HL-60 (cell line): ENCODE results near the gene ZFAND3.

Source experiments
- DNase-seq, 2 experiments: peaks; one replicate each; pipeline ENCODE4 v3.0.0-alpha.2; 2010 to 2020; ENCODE audit warnings: low read depth in 1 of 2, low spot score in 1 of 2
- H3K27ac ChIP-seq: fragments of 250-450 bp; sonication (Bioruptor Pico); replicated peaks from 2 replicates; pipeline ENCODE4 v1.5.1; 2020; ENCODE audit warnings: mild to moderate bottlenecking, moderate library complexity
- H3K27me3 ChIP-seq: fragments of 250-450 bp; sonication (Bioruptor Pico); 2 replicates; pipeline ENCODE4 v1.5.1; 2021; ENCODE audit warnings: mild to moderate bottlenecking, moderate library complexity; ENCODE audit not compliant: insufficient read depth, poor library complexity, severe bottlenecking
- H3K4me3 ChIP-seq: replicated peaks from 2 replicates; pipeline ENCODE4 v1.5.1; 2011; ENCODE audit warnings: mild to moderate bottlenecking, control low read depth, low read length; ENCODE audit not compliant: insufficient read depth
- GABPA ChIP-seq: IDR thresholded peaks from 2 replicates; pipeline ENCODE4 v1.6.1; 2012; ENCODE audit warnings: low read depth
- POLR2AphosphoS5 ChIP-seq: IDR thresholded peaks from 2 replicates; pipeline ENCODE4 v1.6.1; 2012; ENCODE audit warnings: low read depth
- SPI1 ChIP-seq: IDR thresholded peaks from 2 replicates; pipeline ENCODE4 v1.6.1; 2012; ENCODE audit warnings: low read depth, mild to moderate bottlenecking, borderline replicate concordance
- TF ChIP-seq, protein P1 (sequence below): IDR thresholded peaks from one replicate; pipeline ENCODE4 v1.5.1; 2011; ENCODE audit warnings: low read length, control low read depth, inconsistent platforms; ENCODE audit not compliant: insufficient read depth
- TF ChIP-seq, protein P2 (sequence below): IDR thresholded peaks from 2 replicates; pipeline ENCODE4 v1.6.1; 2012; ENCODE audit warnings: low read depth; ENCODE audit not compliant: insufficient replicate concordance

Gene ZFAND3

GRCh38 chr6:38187325-38187724, 367.8 kb downstream of the ZFAND3 start:
- Histone ChIP-seq H3K27ac (no peak overlapping the region), H3K27me3 (no peaks in the 10 kb centered on the region), H3K4me3 (no peak overlapping the region)
- DNase-seq: no peak
- no peak for TF ChIP-seq GABPA
- no peak for TF ChIP-seq SPI1
- no peak for TF ChIP-seq POLR2AphosphoS5
- TF ChIP-seq, protein P1, sequence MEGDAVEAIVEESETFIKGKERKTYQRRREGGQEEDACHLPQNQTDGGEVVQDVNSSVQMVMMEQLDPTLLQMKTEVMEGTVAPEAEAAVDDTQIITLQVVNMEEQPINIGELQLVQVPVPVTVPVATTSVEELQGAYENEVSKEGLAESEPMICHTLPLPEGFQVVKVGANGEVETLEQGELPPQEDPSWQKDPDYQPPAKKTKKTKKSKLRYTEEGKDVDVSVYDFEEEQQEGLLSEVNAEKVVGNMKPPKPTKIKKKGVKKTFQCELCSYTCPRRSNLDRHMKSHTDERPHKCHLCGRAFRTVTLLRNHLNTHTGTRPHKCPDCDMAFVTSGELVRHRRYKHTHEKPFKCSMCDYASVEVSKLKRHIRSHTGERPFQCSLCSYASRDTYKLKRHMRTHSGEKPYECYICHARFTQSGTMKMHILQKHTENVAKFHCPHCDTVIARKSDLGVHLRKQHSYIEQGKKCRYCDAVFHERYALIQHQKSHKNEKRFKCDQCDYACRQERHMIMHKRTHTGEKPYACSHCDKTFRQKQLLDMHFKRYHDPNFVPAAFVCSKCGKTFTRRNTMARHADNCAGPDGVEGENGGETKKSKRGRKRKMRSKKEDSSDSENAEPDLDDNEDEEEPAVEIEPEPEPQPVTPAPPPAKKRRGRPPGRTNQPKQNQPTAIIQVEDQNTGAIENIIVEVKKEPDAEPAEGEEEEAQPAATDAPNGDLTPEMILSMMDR: no peak
- TF ChIP-seq, protein P2, sequence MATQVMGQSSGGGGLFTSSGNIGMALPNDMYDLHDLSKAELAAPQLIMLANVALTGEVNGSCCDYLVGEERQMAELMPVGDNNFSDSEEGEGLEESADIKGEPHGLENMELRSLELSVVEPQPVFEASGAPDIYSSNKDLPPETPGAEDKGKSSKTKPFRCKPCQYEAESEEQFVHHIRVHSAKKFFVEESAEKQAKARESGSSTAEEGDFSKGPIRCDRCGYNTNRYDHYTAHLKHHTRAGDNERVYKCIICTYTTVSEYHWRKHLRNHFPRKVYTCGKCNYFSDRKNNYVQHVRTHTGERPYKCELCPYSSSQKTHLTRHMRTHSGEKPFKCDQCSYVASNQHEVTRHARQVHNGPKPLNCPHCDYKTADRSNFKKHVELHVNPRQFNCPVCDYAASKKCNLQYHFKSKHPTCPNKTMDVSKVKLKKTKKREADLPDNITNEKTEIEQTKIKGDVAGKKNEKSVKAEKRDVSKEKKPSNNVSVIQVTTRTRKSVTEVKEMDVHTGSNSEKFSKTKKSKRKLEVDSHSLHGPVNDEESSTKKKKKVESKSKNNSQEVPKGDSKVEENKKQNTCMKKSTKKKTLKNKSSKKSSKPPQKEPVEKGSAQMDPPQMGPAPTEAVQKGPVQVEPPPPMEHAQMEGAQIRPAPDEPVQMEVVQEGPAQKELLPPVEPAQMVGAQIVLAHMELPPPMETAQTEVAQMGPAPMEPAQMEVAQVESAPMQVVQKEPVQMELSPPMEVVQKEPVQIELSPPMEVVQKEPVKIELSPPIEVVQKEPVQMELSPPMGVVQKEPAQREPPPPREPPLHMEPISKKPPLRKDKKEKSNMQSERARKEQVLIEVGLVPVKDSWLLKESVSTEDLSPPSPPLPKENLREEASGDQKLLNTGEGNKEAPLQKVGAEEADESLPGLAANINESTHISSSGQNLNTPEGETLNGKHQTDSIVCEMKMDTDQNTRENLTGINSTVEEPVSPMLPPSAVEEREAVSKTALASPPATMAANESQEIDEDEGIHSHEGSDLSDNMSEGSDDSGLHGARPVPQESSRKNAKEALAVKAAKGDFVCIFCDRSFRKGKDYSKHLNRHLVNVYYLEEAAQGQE: no peak

DNA sequence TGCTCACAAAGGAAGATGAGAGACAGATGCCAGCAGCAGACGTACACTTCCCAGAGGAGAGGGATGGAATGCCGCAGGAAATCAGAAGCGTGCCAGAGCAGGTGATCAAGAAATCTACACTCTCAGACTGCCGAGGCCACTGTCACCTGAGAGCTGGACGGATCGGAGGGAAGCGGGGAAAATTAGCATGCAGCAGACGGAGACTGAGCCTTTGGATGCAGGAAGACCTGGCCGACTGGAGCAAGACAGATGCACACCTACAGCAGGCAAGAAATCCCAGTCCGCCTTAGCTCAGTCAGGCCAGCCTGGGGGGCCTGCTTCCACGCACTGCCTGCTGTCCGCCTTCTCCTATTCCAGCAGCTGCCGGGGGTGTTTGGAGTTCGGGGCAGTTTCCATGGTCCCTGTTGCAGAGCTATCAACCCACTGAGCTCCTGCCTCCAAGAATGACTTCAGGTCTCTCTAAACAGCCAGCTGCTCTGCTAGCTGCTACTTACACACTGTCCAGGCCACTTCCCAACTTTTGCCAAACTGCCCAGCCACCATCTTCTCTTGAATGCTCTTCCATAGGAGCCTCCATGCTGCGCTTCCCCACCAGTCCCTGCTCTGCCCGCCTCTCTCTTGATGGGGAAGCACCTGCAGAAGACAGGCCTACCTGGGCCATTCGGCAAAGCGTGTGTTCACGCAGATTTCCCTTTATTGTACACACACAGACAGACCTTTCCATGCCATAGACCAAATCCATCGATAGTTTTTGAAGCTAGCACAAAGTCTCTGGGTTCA, 368.5 kb downstream of the ZFAND3 start:
- Histone ChIP-seq H3K4me3 (no peak overlapping the region), H3K27ac (no peak overlapping the region), H3K27me3 (no peaks in the 10 kb centered on the region)
- DNase-seq: no peak
- TF ChIP-seq POLR2AphosphoS5 (no peak), GABPA (no peak), SPI1 (no peak)
- TF ChIP-seq, protein P1: no peak
- TF ChIP-seq, protein P2: no peak

- no peak overlapping the region for H3K4me3 ChIP-seq
- DNase-seq: no peak
- no peak for TF ChIP-seq SPI1
- TF ChIP-seq, protein P2: no peak
- TF ChIP-seq, protein P1: no peak
- TF ChIP-seq POLR2AphosphoS5: no peak
- TF ChIP-seq GABPA: no peak
- no peaks in the 10 kb centered on the region for H3K27me3 ChIP-seq
- H3K27ac ChIP-seq: no peak overlapping the region
Measured at GRCh38 chr6:38188677-38189335, 369.3 kb downstream of the ZFAND3 start.
